ENCODE measurements around the gene ELF4. TPM values are rescaled to one million over a fixed set of nuclear protein-coding genes. Genes with fewer than 3 reads are reported as not detected.
A peak's percentile ranks its signal among the peaks of the same experiment; 100 is the strongest.

Gene ELF4
- total and polyA plus RNA-seq, 9 of the 15 experiments (the other 6 are each of a cell fraction or from before 2014, with no cell fraction given), result 5.9 to 55.8 (median 25.2) TPM

DNA sequence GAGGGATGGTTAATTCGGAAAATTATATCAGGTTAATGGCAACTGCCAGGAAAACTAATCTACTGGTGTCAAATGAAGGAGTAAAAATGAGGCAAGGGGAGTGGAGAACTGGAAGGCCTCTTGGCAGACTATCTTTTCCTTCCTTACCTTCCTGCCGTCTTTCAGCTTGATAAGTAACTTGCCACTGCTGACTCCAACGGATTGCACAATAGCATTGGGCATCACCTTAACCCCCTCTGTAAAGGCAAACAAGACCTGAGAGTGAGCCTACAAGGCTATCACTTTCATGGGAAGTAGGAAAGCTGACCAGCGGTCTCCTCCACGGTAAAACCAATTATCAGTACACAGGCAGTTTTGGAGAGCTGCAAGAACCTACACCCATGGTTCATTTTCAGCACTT is 26.2 kb upstream of the ELF4 start:
- DNase-seq (ENCODE audit: extremely low read depth in 1 of 4, low spot score in 3 of 4) (no peak), FAIRE-seq (no peak), ATAC-seq (no peak)
- Histone ChIP-seq H3K27ac (ENCODE audit: extremely low read depth, low read depth, low read length) (no peak overlapping the region), H3K36me3 (ENCODE audit: control insufficient read depth, insufficient read depth, low read length) (peaks cover 72% of the 10 kb centered on the region; the same call in 2 of the 3 replicates), H3K9me3 (replicated peaks; ENCODE audit: control insufficient read depth, insufficient read depth, low read depth, low read length) (no peaks in the 10 kb centered on the region), H3K27me3 (ENCODE audit: control insufficient read depth in 2 of 2, insufficient read depth in 2 of 2, low read length in 2 of 2) (no peaks in the 10 kb centered on the region), H3K9me1 (ENCODE audit: control insufficient read depth, insufficient read depth, low read length) (no peaks in the 10 kb centered on the region), H2AFZ (ENCODE audit: low read depth, low read length) (no peak overlapping the region), H3K4me3 (no peak overlapping the region), H3K4me2 (ENCODE audit: insufficient read depth, low read length) (no peak overlapping the region), H4K20me1 (replicated peaks; ENCODE audit: control insufficient read depth, insufficient read depth, low read length) (no peaks in the 10 kb centered on the region), H3K4me1 (replicated peaks in 1 of 2; ENCODE audit: control insufficient read depth in 2 of 2, insufficient read depth in 2 of 2, low read length in 2 of 2) (peaks cover 0 to 9% of the 10 kb centered on the region in 2 experiments; a peak in 3 of 5 replicates), H3K9ac (ENCODE audit: insufficient read depth in 1 of 2, low read depth in 2 of 2, low read length in 2 of 2) (no peak overlapping the region), H3K79me2 (ENCODE audit: control insufficient read depth, insufficient read depth, low read length) (no peaks in the 10 kb centered on the region)
- TF ChIP-seq CEBPB (tag; IDR thresholded peaks at IDR 0.05) (peak; percentile 54), MTF1 (CRISPR knock-in tag; IDR thresholded peaks at IDR 0.05; ENCODE audit: borderline replicate concordance) (no peak), CEBPG (CRISPR knock-in tag; IDR thresholded peaks at IDR 0.05) (no peak), CEBPG (tag; conservative IDR thresholded peaks at IDR 0.05 in 1 of 2, IDR thresholded peaks at IDR 0.05 in 1 of 2) (peak in 1 of 2 experiments; percentile 44; a peak in 1 of 4 replicates)
- TF ChIP-seq, protein P1, sequence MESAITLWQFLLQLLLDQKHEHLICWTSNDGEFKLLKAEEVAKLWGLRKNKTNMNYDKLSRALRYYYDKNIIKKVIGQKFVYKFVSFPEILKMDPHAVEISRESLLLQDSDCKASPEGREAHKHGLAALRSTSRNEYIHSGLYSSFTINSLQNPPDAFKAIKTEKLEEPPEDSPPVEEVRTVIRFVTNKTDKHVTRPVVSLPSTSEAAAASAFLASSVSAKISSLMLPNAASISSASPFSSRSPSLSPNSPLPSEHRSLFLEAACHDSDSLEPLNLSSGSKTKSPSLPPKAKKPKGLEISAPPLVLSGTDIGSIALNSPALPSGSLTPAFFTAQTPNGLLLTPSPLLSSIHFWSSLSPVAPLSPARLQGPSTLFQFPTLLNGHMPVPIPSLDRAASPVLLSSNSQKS (CRISPR knock-in tag; IDR thresholded peaks at IDR 0.05), result no peak
- intact Hi-C loops (cut with micrococcal nuclease), result no loop called here
- ChIA-PET POLR2A (interaction anchor here (0.6 to 1.5 kb wide), 3 partner anchors 11 to 44 kb away, joined by 3 to 7 read pairs (median 3); no protein-coding TSS in a partner anchor), CTCF (ENCODE audit: low intra/inter-chr PET ratio) (no interaction called here)
- no TSS peak for BruUV-seq (replicated peaks)
- in situ Hi-C loops (cut with MboI), result loop anchor here (5.0 kb wide), 1 partner anchor 59 kb away; no protein-coding TSS in a partner anchor
- WGBS (ENCODE audit: insufficient coverage, low coverage, missing lambda C conversion rate), result 87% methylated on average over 4 of the region's 5 CpGs

Measured in K562 (cell line).